HUES48 (cell line): ENCODE results near the gene ST6GALNAC2.

ENCODE experiments used
- H3K27ac ChIP-seq: one replicate; pipeline ENCODE4 v1.7.0; 2013; ENCODE audit warnings: low read depth, low read length, inconsistent platforms
- H3K27me3 ChIP-seq: 2 replicates; pipeline ENCODE4 v1.6.1; 2013; ENCODE audit warnings: mild to moderate bottlenecking, low read length; ENCODE audit not compliant: control insufficient read depth, insufficient read depth
- H3K36me3 ChIP-seq: 2 replicates; pipeline ENCODE4 v1.6.1; 2013; ENCODE audit warnings: low read length; ENCODE audit not compliant: control insufficient read depth, insufficient read depth
- H3K4me1 ChIP-seq: 2 replicates; pipeline ENCODE4 v1.6.1; 2013; ENCODE audit warnings: mild to moderate bottlenecking, low read length; ENCODE audit not compliant: control insufficient read depth, insufficient read depth
- H3K4me3 ChIP-seq: 2 replicates; pipeline ENCODE4 v1.5.1; 2013; ENCODE audit warnings: mild to moderate bottlenecking, low read depth, low read length
- H3K9ac ChIP-seq: 2 replicates; pipeline ENCODE4 v1.6.1; 2013; ENCODE audit warnings: mild to moderate bottlenecking, low read depth, low read length, moderate library complexity
- H3K9me3 ChIP-seq: 2 replicates; pipeline ENCODE4 v1.6.1; 2013; ENCODE audit warnings: low read length; ENCODE audit not compliant: control insufficient read depth, insufficient read depth

ST6GALNAC2 gene

GRCh38 chr17:76597156-76598003 is 11.7 kb upstream of the ST6GALNAC2 start:
- Histone ChIP-seq H3K9me3 (no peaks in the 10 kb centered on the region), H3K27me3 (no peaks in the 10 kb centered on the region; the same call in 1 of the 2 replicates), H3K4me3 (no peak overlapping the region), H3K4me1 (peaks cover 11% of the 10 kb centered on the region), H3K27ac (no peak overlapping the region), H3K9ac (no peak overlapping the region), H3K36me3 (no peaks in the 10 kb centered on the region)

DNA sequence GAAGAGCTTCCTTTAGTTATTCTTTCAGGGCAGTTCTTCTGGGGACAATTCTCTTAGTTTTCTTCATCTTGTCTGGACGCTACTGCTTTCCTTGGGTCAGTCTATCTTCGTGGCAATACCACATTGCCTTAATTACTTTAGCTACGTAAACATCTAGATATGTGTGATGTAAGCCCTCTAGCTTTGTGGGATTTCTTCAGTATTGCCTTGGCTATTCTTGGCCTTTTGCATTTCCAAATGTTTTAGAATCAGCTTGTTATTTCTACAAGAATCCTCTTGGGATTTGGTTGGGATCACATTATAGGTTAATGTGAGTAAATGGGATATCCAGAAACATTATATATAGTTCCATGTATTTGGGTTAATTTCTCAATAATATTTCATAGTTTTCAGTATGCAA is 9.0 kb upstream of the ST6GALNAC2 start:
- Histone ChIP-seq H3K4me3 (no peak overlapping the region), H3K36me3 (no peaks in the 10 kb centered on the region), H3K9ac (no peak overlapping the region), H3K27ac (no peak overlapping the region), H3K27me3 (no peaks in the 10 kb centered on the region; the same call in 1 of the 2 replicates), H3K4me1 (no peaks in the 10 kb centered on the region), H3K9me3 (no peaks in the 10 kb centered on the region)

DNA sequence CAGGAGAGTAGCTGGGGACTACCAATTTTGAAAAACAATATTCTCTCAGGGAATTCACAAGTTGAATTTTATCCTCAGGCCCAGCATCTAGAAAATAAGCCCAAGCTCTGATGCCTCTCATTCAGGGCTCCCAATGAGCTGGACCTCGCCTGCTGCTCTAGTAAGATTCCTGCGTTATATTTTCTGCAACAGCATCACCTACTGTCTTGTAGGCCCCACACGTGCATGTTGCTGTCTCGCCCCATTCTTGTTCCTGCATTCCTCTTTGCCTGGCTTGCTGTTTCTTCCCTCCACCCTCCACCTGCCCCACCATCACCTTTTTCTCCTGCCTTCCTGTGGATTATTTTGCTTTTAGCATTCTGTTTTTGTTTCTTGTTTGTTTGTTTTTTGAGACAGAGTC is 8.3 kb upstream of the ST6GALNAC2 start:
- Histone ChIP-seq H3K4me1 (no peaks in the 10 kb centered on the region), H3K4me3 (no peak overlapping the region), H3K27ac (no peak overlapping the region), H3K36me3 (no peaks in the 10 kb centered on the region), H3K9ac (no peak overlapping the region), H3K9me3 (no peaks in the 10 kb centered on the region), H3K27me3 (no peaks in the 10 kb centered on the region; the same call in 1 of the 2 replicates)

GRCh38 chr17:76593384-76593826 is 7.7 kb upstream of the ST6GALNAC2 start:
- Histone ChIP-seq H3K27me3 (peaks cover 3% of the 10 kb centered on the region), H3K9ac (no peak overlapping the region), H3K4me1 (no peaks in the 10 kb centered on the region), H3K27ac (no peak overlapping the region), H3K36me3 (no peaks in the 10 kb centered on the region), H3K9me3 (no peaks in the 10 kb centered on the region), H3K4me3 (no peak overlapping the region)

DNA sequence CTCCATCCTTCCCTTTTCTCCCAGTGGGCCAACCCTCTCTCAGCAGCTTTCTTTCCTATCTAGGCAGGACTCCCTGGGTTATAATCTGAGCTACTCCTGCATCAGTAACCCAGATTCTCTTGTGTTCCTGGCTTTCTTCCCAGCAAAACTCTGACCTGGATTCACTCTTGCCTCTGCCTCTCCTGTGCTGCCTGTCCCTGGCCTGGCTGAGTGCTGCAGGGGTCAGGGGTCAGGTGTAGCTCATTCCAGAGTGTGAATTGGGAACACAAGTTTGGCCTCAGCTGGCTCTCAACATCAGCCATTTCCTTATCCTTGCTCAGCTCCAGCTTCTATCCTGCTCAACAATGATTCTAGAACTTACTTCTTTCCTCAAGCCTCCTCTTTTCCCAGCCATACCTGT is 2.5 kb upstream of the ST6GALNAC2 start:
- Histone ChIP-seq H3K27me3 (peaks cover 55% of the 10 kb centered on the region), H3K27ac (no peak overlapping the region), H3K4me3 (no peak overlapping the region), H3K9me3 (no peaks in the 10 kb centered on the region), H3K9ac (no peak overlapping the region), H3K4me1 (peaks cover 8% of the 10 kb centered on the region), H3K36me3 (no peaks in the 10 kb centered on the region)

- no peak overlapping the region for H3K4me3 ChIP-seq
These were observed 1.3 kb upstream of the ST6GALNAC2 start for GRCh38 chr17:76586741-76587487.

DNA sequence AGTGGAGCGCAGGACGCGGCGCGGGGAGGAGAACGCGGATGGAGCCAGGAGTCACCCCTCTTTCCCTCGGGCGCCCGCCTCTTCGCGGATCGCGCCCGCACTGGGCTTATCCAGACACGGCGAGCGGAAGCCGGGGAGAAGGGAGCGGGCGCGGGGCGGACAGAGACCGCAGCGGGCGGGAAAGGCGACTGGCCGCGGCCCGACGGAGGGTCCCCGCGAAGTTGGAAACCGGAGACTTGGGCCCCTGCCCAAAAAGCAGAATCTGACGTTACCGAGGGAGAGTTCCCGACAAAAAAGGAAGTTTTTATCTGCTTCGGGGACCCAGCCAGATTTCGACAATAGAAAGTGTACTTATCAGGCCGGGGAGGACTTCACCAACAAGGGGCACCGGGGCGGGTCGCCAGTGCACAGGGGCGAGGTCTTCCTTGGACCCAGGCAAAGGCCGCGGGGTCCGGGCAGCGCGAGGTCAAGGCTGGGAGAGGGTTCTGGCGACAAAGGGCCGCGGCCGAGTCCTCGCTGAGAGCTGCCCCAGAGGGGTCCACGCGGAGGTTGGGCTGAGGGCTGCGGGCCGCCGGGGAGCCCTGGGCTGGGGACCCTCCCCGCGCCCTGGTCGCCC is 519 bp downstream of the ST6GALNAC2 start:
- Histone ChIP-seq H3K27ac (no peak overlapping the region), H3K9me3 (no peaks in the 10 kb centered on the region), H3K27me3 (peaks cover 59% of the 10 kb centered on the region), H3K36me3 (no peaks in the 10 kb centered on the region), H3K4me1 (peaks cover 13% of the 10 kb centered on the region), H3K4me3 (peak overlapping the region; percentile 68), H3K9ac (no peak overlapping the region)

More at GRCh38 chr17:76586741-76587487, 1.3 kb upstream of the ST6GALNAC2 start:
- Histone ChIP-seq H3K27ac (no peak overlapping the region), H3K27me3 (peaks cover 55% of the 10 kb centered on the region), H3K36me3 (no peaks in the 10 kb centered on the region), H3K4me1 (peaks cover 8% of the 10 kb centered on the region), H3K9me3 (no peaks in the 10 kb centered on the region), H3K9ac (no peak overlapping the region)

- Histone ChIP-seq H3K27ac (no peak overlapping the region), H3K9me3 (no peaks in the 10 kb centered on the region), H3K4me3 (peak overlapping the region; percentile 68), H3K27me3 (peaks cover 59% of the 10 kb centered on the region), H3K4me1 (peaks cover 13% of the 10 kb centered on the region), H3K9ac (no peak overlapping the region), H3K36me3 (no peaks in the 10 kb centered on the region)
These were observed 1.1 kb downstream of the ST6GALNAC2 start for GRCh38 chr17:76584427-76585032.

DNA sequence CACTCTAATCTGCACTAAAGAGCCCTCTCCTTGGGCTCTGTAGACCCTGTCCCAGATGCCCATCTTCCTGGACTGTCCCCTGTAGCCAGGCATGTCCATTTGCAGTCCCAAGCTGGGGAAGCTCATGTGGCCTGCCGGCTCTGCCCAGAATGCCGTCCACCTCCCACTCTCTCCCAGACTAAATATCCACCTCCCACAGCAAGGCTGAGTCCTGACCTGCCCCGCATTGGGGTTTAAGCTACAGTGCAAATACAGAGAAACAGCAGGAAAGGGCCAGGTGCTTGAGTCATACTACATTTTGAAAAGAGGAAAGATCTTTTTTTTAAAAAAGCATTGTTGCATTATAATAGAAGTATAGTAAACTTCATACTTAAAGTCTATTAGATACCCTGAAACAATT is 3.0 kb downstream of the ST6GALNAC2 start:
- Histone ChIP-seq H3K9me3 (no peaks in the 10 kb centered on the region), H3K27ac (no peak overlapping the region), H3K4me3 (no peak overlapping the region), H3K27me3 (peaks cover 48% of the 10 kb centered on the region), H3K4me1 (peaks cover 13% of the 10 kb centered on the region), H3K9ac (no peak overlapping the region), H3K36me3 (no peaks in the 10 kb centered on the region)

DNA sequence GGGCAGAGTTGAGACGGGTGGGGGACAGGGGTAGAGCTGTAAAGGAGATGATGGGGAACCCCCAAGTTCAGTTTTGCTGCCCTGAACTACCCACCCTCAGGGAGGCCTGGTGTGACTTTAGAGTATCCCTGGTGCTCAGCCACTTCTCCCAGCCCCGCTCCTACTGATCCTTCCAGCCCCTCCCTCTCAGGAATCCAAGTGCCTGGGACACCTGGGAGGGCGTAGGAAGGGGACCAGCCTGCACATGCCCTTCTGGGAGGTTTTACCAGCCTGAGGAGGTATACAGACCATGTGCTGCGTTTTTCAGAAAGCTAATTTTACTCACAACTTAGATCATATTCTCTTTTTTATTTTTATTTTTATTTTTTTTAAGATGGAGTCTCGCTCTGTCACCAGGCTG is 4.1 kb downstream of the ST6GALNAC2 start:
- Histone ChIP-seq H3K4me1 (peaks cover 9% of the 10 kb centered on the region; the same call in 1 of the 2 replicates), H3K27ac (no peak overlapping the region), H3K9me3 (no peaks in the 10 kb centered on the region), H3K27me3 (peaks cover 37% of the 10 kb centered on the region), H3K9ac (no peak overlapping the region), H3K4me3 (no peak overlapping the region), H3K36me3 (no peaks in the 10 kb centered on the region)
